SU-DHL-6 (cell line): Measurements from ENCODE around the gene OLIG2.

Experiments used
- H2AFZ ChIP-seq: fragments of 200-600 bp; sonication (generic); 2 replicates; pipeline ENCODE4 v1.6.1; 2014; ENCODE audit warnings: low read depth, mild to moderate bottlenecking, moderate library complexity, mixed read lengths, antibody characterized with exemption, low read length; ENCODE audit not compliant: severe bottlenecking
- H3F3A ChIP-seq: fragments of 200-600 bp; shearing (Covaris generic); 2 replicates; pipeline ENCODE4 v1.6.0; 2016; ENCODE audit warnings: antibody characterized with exemption, mild to moderate bottlenecking; ENCODE audit not compliant: insufficient read depth
- H3K27ac ChIP-seq: fragments of 200-600 bp; sonication (generic); 2 replicates; pipeline ENCODE4 v1.5.1; 2016; ENCODE audit warnings: low read depth, mild to moderate bottlenecking, low read length, moderate library complexity, mixed read lengths
- H3K27me3 ChIP-seq: fragments of 200-600 bp; sonication (generic), shearing (Covaris generic); 2 replicates; pipeline ENCODE4 v1.6.0; 2014; ENCODE audit warnings: mild to moderate bottlenecking, low read length
- H3K36me3 ChIP-seq: fragments of 200-600 bp; sonication (generic); 2 replicates; pipeline ENCODE4 v1.6.1; 2014; ENCODE audit warnings: mild to moderate bottlenecking, low read length, mixed read lengths
- H3K4me2 ChIP-seq: fragments of 300-600, 200-600 bp; shearing (Covaris generic), sonication (generic); 2 replicates; pipeline ENCODE4 v1.6.0; 2014; ENCODE audit warnings: low read length, low read depth, mild to moderate bottlenecking; ENCODE audit not compliant: poor library complexity, severe bottlenecking
- H3K4me3 ChIP-seq: fragments of 200-600 bp; sonication (generic); 2 replicates; pipeline ENCODE4 v1.5.1; 2014; ENCODE audit warnings: antibody characterized with exemption, low read length, mild to moderate bottlenecking, mixed read lengths; ENCODE audit not compliant: insufficient read depth, poor library complexity, severe bottlenecking
- H3K79me2 ChIP-seq: fragments of 200-600 bp; sonication (generic); 2 replicates; pipeline ENCODE4 v1.6.1; 2014; ENCODE audit warnings: mild to moderate bottlenecking, low read length, moderate library complexity; ENCODE audit not compliant: insufficient read depth
- H3K9ac ChIP-seq: fragments of 200-600 bp; sonication (generic); 2 replicates; pipeline ENCODE4 v1.7.0; 2014; ENCODE audit warnings: mild to moderate bottlenecking, low read length
- H3K9me2 ChIP-seq: fragments of 200-600 bp; sonication (generic); replicated peaks from 2 replicates; pipeline ENCODE4 v1.6.1; 2014; ENCODE audit warnings: low read length; ENCODE audit not compliant: insufficient read depth
- H3K9me3 ChIP-seq: fragments of 200-600 bp; sonication (generic); 2 replicates; pipeline ENCODE4 v1.6.1; 2014; ENCODE audit warnings: low read length, mixed read lengths; ENCODE audit not compliant: insufficient read depth
- H4K20me1 ChIP-seq: fragments of 200-600 bp; sonication (generic); 2 replicates; pipeline ENCODE4 v1.6.1; 2014; ENCODE audit warnings: low read depth, mild to moderate bottlenecking, antibody characterized with exemption, low read length, moderate library complexity, mixed read lengths
- EZH2phosphoT487 ChIP-seq: fragments of 200-600 bp; sonication (generic), shearing (Covaris generic); conservative IDR thresholded peaks from 2 replicates; pipeline ENCODE4 v1.6.1; 2018; ENCODE audit warnings: mild to moderate bottlenecking, antibody characterized with exemption, low read length, moderate library complexity, mixed read lengths
- TF ChIP-seq, protein P1 (sequence below): fragments of 200-600 bp; sonication (generic); IDR thresholded peaks from one replicate; pipeline ENCODE4 v1.5.1; 2017; ENCODE audit warnings: antibody characterized with exemption, mild to moderate bottlenecking, low read length, moderate library complexity; ENCODE audit not compliant: insufficient read depth, poor library complexity, severe bottlenecking

The OLIG2 gene

DNA sequence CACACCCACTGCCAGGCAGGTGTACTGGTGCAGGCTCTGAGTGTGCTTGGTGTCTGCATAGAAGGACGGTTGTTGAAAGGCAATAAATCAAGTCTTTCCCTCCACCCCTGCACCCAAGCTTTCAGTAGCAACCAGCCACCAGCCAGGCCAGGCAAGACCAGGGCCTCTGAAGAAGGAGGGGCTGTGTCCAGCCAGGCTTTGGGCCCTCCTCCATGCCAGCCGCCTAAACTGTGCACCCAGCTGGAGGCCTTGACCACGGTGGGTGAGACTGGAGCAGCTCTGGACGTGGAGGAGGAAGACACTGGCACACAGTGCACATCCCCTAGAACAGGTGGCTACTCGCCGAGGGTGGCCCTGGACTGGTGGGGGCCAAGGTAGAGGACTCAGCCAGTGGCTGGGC, 4.9 kb downstream of the OLIG2 start:
- H3K9ac ChIP-seq = no peak overlapping the region
- H3K9me2 ChIP-seq = no peaks in the 10 kb centered on the region
- no peak overlapping the region for H3K4me2 ChIP-seq
- no peaks in the 10 kb centered on the region for H3K27me3 ChIP-seq
- no peaks in the 10 kb centered on the region for H3K9me3 ChIP-seq
- no peak for TF ChIP-seq EZH2phosphoT487
- TF ChIP-seq, protein P1, sequence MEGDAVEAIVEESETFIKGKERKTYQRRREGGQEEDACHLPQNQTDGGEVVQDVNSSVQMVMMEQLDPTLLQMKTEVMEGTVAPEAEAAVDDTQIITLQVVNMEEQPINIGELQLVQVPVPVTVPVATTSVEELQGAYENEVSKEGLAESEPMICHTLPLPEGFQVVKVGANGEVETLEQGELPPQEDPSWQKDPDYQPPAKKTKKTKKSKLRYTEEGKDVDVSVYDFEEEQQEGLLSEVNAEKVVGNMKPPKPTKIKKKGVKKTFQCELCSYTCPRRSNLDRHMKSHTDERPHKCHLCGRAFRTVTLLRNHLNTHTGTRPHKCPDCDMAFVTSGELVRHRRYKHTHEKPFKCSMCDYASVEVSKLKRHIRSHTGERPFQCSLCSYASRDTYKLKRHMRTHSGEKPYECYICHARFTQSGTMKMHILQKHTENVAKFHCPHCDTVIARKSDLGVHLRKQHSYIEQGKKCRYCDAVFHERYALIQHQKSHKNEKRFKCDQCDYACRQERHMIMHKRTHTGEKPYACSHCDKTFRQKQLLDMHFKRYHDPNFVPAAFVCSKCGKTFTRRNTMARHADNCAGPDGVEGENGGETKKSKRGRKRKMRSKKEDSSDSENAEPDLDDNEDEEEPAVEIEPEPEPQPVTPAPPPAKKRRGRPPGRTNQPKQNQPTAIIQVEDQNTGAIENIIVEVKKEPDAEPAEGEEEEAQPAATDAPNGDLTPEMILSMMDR = no peak
- H3K27ac ChIP-seq = no peak overlapping the region
- no peaks in the 10 kb centered on the region for H4K20me1 ChIP-seq
- no peaks in the 10 kb centered on the region for H3K79me2 ChIP-seq
- no peak overlapping the region for H3K4me3 ChIP-seq
- no peaks in the 10 kb centered on the region for H3K36me3 ChIP-seq
- no peak overlapping the region for H2AFZ ChIP-seq
- H3F3A ChIP-seq = no peaks in the 10 kb centered on the region

DNA sequence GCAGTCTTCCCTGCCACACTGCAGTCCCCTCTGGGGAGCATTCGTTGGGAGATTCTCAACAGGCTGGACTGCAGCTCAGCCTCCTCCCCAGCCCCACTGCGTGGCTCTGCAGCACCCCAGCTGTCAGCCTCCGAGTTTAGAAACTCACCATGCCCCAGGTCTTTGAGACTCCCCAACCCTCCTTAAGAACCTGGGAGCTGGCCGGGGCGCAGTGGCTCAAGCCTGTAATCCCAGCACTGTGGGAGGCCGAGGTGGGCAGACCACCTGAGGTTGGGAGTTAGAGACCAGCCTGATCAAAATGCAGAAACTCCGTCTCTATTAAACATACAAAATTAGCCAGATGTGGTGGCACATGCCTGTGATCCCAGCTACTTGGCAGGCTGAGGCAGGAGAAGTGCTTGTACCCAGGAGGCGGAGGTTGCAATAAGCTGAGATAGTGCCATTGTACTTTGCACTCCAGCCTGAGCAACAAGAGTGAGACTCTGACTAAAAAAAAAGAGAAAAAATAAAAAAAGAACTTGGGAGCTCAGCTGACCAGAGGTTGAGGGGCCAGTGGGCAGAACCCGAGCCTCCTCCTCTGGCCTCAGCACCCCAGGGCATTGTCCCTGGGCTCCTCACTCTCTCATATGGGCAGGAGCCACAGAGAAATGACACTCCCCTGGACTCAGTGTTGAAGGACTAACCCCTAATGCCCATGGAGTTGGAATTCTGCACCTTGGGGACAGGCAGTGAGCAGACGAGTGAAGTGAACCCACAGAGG, 5.6 kb downstream of the OLIG2 start:
- Histone ChIP-seq H3K27ac (no peak overlapping the region), H3F3A (no peaks in the 10 kb centered on the region), H3K9ac (no peak overlapping the region), H3K9me2 (no peaks in the 10 kb centered on the region), H3K79me2 (no peaks in the 10 kb centered on the region), H3K9me3 (no peaks in the 10 kb centered on the region), H3K27me3 (no peaks in the 10 kb centered on the region), H4K20me1 (no peaks in the 10 kb centered on the region), H3K4me3 (no peak overlapping the region), H3K4me2 (no peak overlapping the region), H3K36me3 (no peaks in the 10 kb centered on the region), H2AFZ (no peak overlapping the region)
- TF ChIP-seq EZH2phosphoT487 = no peak
- TF ChIP-seq, protein P1 = no peak

DNA sequence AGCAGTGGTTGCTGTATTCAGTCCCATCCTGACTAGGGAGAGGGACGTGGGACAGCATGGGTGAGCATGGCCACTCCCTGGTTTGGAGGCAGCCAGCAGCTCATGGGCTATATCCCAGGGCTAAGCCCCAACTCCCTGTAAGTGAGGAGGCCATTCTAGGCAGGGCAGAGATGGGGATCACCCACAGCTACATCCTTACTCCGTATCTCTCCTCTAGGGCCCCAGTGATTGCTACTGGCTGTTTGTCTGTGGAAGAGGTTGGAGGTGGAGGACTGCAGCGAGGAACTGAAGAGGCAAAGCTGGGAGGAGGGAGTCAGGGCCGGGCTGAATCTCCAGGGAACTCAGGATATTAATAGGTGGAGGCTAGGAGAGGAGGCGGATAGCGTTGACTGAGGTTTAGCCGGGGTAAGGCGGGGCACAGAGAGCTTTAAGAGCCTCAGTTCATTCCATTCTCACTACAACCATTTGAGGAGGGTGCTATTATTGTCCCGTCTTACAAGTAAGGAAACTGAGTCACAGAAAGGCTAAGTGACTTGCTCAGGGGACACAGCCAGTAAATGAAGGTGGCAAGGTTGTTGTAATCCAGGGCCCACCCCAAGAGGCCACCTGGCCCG, 6.8 kb downstream of the OLIG2 start:
- no peaks in the 10 kb centered on the region for H4K20me1 ChIP-seq
- H3K9me2 ChIP-seq = no peaks in the 10 kb centered on the region
- no peak overlapping the region for H3K27ac ChIP-seq
- H3K36me3 ChIP-seq = no peaks in the 10 kb centered on the region
- TF ChIP-seq, protein P1 = no peak
- TF ChIP-seq EZH2phosphoT487 = no peak
- no peaks in the 10 kb centered on the region for H3F3A ChIP-seq
- H3K9me3 ChIP-seq = no peaks in the 10 kb centered on the region
- no peaks in the 10 kb centered on the region for H3K27me3 ChIP-seq
- H3K9ac ChIP-seq = no peak overlapping the region
- no peaks in the 10 kb centered on the region for H3K79me2 ChIP-seq
- H2AFZ ChIP-seq = no peak overlapping the region
- H3K4me3 ChIP-seq = no peak overlapping the region
- H3K4me2 ChIP-seq = no peak overlapping the region
